ENCODE measurements around the gene ST14.
A peak's percentile ranks its signal among the peaks of the same experiment; 100 is the strongest.

Gene ST14

DNA sequence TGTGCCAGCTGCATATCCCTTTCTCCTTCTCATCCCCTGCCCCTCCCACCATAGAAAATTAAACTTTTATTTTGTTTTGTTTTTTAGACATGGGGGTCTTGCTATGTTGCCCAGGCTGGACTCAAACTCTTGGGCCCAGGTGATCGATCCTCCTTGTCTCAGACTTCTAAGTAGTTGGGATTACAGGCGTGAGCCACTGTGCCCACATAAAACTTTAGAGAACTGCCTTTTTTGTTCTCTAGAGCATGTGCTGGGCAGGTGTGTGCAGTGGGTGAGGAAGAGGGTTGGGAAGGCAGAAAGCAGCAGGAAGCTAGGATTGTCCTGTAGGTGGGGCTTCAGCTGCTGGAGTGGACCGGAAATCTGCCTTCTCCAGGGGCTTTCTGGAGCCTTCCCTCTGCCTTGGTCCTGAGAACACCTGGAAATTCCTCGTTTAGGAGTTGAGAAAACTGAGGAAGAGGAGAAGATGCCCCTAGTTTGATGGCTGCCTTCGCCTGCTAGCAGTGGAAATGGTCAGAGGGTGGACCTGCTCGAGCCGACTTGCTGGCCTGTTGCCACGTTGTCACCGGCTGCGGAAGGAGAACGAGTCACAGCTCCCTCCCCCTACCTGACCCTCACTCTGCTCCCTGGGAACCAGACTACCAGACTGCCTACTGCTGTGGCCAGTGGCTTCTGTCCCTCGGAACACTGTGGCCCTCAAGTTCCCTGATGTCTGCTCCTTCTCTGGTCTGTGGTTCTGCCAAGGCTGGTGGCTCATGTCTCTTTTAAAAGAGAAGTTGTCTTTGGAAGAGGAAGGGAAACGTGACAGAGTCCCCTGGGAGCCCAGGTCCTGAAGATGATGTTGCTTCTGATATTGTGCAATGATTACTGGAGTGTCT is 4.0 kb downstream of the ST14 start:
- Histone ChIP-seq H2BK5ac (ENCODE audit: low read depth, low read length, poor library complexity, severe bottlenecking) (no peak overlapping the region), H3K36me3 (ENCODE audit: control insufficient read depth in 1 of 2, insufficient read depth in 2 of 2, low read depth in 1 of 2, low read length in 2 of 2) (no peaks in the 10 kb centered on the region), H2BK12ac (ENCODE audit: low read length in 2 of 2) (no peak overlapping the region), H3K14ac (ENCODE audit: low read length in 2 of 2) (no peak overlapping the region), H2BK120ac (ENCODE audit: low read depth, low read length) (no peak overlapping the region), H3K79me1 (replicated peaks; ENCODE audit: low read length, poor library complexity, severe bottlenecking) (no peaks in the 10 kb centered on the region), H3K23ac (ENCODE audit: low read length in 2 of 2) (no peak overlapping the region), H3K4me2 (ENCODE audit: low read length, poor library complexity, severe bottlenecking) (no peak overlapping the region), H3K4ac (ENCODE audit: low read depth in 1 of 2, low read length in 2 of 2) (no peak overlapping the region), H3K18ac (ENCODE audit: low read depth in 1 of 2, low read length in 2 of 2) (no peak overlapping the region), H2AK5ac (ENCODE audit: low read length, severe bottlenecking) (no peak overlapping the region), H2BK15ac (ENCODE audit: low read depth, poor library complexity, severe bottlenecking) (no peak overlapping the region), H3K27ac (ENCODE audit: low read length, poor library complexity, severe bottlenecking) (no peak overlapping the region), H3K27me3 (ENCODE audit: control insufficient read depth in 1 of 2, insufficient read depth in 1 of 2, low read length in 2 of 2) (peaks cover 40 to 43% of the 10 kb centered on the region in 2 experiments), H3K9ac (ENCODE audit: low read length) (no peak overlapping the region), H4K8ac (ENCODE audit: low read length) (no peak overlapping the region), H3K4me1 (ENCODE audit: control insufficient read depth, insufficient read depth, low read depth, low read length) (peaks cover 26% of the 10 kb centered on the region), H3K4me3 (ENCODE audit: insufficient read depth in 1 of 2, low read depth in 1 of 2, low read length in 2 of 2) (no peak overlapping the region), H3K9me3 (ENCODE audit: control insufficient read depth, low read length) (no peaks in the 10 kb centered on the region), H4K91ac (ENCODE audit: low read length) (no peak overlapping the region), H2AFZ (ENCODE audit: low read depth, low read length) (no peak overlapping the region)
- DNase-seq = no peak
- 63% methylated on average over 11 of the region's 13 CpGs for WGBS

DNA sequence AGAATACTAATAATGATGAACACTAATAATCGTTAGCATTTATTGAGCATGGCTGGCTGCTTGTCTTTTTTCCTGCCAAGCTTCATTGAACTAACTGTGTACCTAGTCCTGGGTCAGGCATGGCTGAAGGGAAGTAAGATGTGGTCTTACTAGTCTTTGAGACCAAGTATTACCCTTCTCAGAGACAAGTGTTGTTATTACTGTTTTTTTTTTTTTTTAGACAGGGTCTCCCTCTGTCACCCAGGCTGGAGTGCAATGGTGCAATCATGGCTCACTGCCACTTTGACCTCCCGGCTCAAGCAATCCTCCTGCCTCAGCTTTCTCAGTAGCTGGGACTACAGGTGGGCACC is 4.6 kb downstream of the ST14 start:
- H3K36me3 ChIP-seq (ENCODE audit: control insufficient read depth in 1 of 2, insufficient read depth in 2 of 2, low read depth in 1 of 2, low read length in 2 of 2) = no peaks in the 10 kb centered on the region
- H3K14ac ChIP-seq (ENCODE audit: low read length in 2 of 2) = no peak overlapping the region
- H3K27me3 ChIP-seq (ENCODE audit: control insufficient read depth in 1 of 2, insufficient read depth in 1 of 2, low read length in 2 of 2) = peaks cover 34 to 37% of the 10 kb centered on the region in 2 experiments
- no peak overlapping the region for H4K91ac ChIP-seq (ENCODE audit: low read length)
- no peak overlapping the region for H3K9ac ChIP-seq (ENCODE audit: low read length)
- H2BK12ac ChIP-seq (ENCODE audit: low read length in 2 of 2) = no peak overlapping the region
- no peak overlapping the region for H3K4me2 ChIP-seq (ENCODE audit: low read length, poor library complexity, severe bottlenecking)
- H3K4me1 ChIP-seq (ENCODE audit: control insufficient read depth, insufficient read depth, low read depth, low read length) = peaks cover 25% of the 10 kb centered on the region
- H3K4me3 ChIP-seq (ENCODE audit: insufficient read depth in 1 of 2, low read depth in 1 of 2, low read length in 2 of 2) = no peak overlapping the region
- H3K23ac ChIP-seq (ENCODE audit: low read length in 2 of 2) = no peak overlapping the region
- DNase-seq = no peak
- H4K8ac ChIP-seq (ENCODE audit: low read length) = no peak overlapping the region
- no peak overlapping the region for H2BK120ac ChIP-seq (ENCODE audit: low read depth, low read length)
- no peak overlapping the region for H2BK15ac ChIP-seq (ENCODE audit: low read depth, poor library complexity, severe bottlenecking)
- H2BK5ac ChIP-seq (ENCODE audit: low read depth, low read length, poor library complexity, severe bottlenecking) = no peak overlapping the region
- H3K79me1 ChIP-seq (replicated peaks; ENCODE audit: low read length, poor library complexity, severe bottlenecking) = no peaks in the 10 kb centered on the region
- no peak overlapping the region for H3K27ac ChIP-seq (ENCODE audit: low read length, poor library complexity, severe bottlenecking)
- WGBS = 98% methylated on average over 2 of the region's 2 CpGs
- no peak overlapping the region for H3K4ac ChIP-seq (ENCODE audit: low read depth in 1 of 2, low read length in 2 of 2)
- no peaks in the 10 kb centered on the region for H3K9me3 ChIP-seq (ENCODE audit: control insufficient read depth, low read length)
- no peak overlapping the region for H2AFZ ChIP-seq (ENCODE audit: low read depth, low read length)
- H3K18ac ChIP-seq (ENCODE audit: low read depth in 1 of 2, low read length in 2 of 2) = no peak overlapping the region
- no peak overlapping the region for H2AK5ac ChIP-seq (ENCODE audit: low read length, severe bottlenecking)

DNA sequence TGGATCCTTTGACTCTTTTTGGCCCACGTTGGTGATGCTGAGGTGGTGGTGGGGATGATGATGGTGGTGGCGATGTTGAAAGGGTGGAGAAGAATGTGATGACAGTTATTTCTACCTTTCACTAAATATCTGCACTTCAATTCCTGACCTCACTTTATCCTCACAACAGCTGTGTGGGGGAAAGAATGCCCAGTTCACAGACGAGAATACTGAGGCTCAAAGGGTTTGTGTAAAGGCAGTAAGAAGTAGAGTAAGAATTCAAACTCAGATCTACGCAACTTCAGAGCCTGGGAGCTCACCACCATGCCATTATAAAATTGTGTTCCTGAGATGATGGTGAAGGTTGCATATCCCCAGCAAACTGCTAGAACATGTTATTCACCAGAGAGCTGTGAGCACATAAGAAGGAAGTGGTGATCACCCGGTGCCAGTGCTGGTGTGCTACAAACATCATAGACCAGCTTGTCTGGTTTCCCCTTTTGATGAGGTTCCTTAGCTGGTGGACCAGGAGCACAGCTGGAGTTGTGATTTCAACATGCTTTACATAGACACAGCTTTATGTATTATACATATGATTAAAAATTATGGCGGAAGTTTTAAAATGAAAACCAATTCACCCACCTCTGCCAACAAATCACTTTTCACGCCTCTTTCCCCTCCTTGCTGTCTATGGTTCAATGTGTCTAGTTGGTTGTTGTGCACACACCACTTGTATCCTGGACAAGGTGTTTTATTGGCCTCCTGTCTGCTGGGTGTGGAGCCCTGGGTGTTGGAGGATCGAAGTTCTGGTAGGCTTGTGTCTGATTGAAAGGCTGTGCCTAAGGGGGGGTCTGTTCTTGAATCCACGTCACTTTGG is 6.2 kb downstream of the ST14 start:
- no peak overlapping the region for H3K27ac ChIP-seq (ENCODE audit: low read length, poor library complexity, severe bottlenecking)
- peaks cover 15% of the 10 kb centered on the region for H3K4me1 ChIP-seq (ENCODE audit: control insufficient read depth, insufficient read depth, low read depth, low read length)
- no peak overlapping the region for H3K4me2 ChIP-seq (ENCODE audit: low read length, poor library complexity, severe bottlenecking)
- no peaks in the 10 kb centered on the region for H3K79me1 ChIP-seq (replicated peaks; ENCODE audit: low read length, poor library complexity, severe bottlenecking)
- no peak overlapping the region for H3K4ac ChIP-seq (ENCODE audit: low read depth in 1 of 2, low read length in 2 of 2)
- no peak overlapping the region for H3K9ac ChIP-seq (ENCODE audit: low read length)
- peaks cover 24 to 25% of the 10 kb centered on the region in 2 experiments for H3K27me3 ChIP-seq (ENCODE audit: control insufficient read depth in 1 of 2, insufficient read depth in 1 of 2, low read length in 2 of 2)
- no peak overlapping the region for H2AK5ac ChIP-seq (ENCODE audit: low read length, severe bottlenecking)
- H2BK5ac ChIP-seq (ENCODE audit: low read depth, low read length, poor library complexity, severe bottlenecking) = no peak overlapping the region
- no peak overlapping the region for H3K14ac ChIP-seq (ENCODE audit: low read length in 2 of 2)
- H3K4me3 ChIP-seq (ENCODE audit: insufficient read depth in 1 of 2, low read depth in 1 of 2, low read length in 2 of 2) = no peak overlapping the region
- no peak overlapping the region for H4K8ac ChIP-seq (ENCODE audit: low read length)
- H2BK15ac ChIP-seq (ENCODE audit: low read depth, poor library complexity, severe bottlenecking) = no peak overlapping the region
- no peak overlapping the region for H2BK12ac ChIP-seq (ENCODE audit: low read length in 2 of 2)
- no peaks in the 10 kb centered on the region for H3K36me3 ChIP-seq (ENCODE audit: control insufficient read depth in 1 of 2, insufficient read depth in 2 of 2, low read depth in 1 of 2, low read length in 2 of 2)
- no peaks in the 10 kb centered on the region for H3K9me3 ChIP-seq (ENCODE audit: control insufficient read depth, low read length)
- DNase-seq = no peak
- no peak overlapping the region for H2BK120ac ChIP-seq (ENCODE audit: low read depth, low read length)
- H3K23ac ChIP-seq (ENCODE audit: low read length in 2 of 2) = no peak overlapping the region
- no peak overlapping the region for H2AFZ ChIP-seq (ENCODE audit: low read depth, low read length)
- H4K91ac ChIP-seq (ENCODE audit: low read length) = no peak overlapping the region
- H3K18ac ChIP-seq (ENCODE audit: low read depth in 1 of 2, low read length in 2 of 2) = no peak overlapping the region
- WGBS = 71% methylated on average over 7 of the region's 9 CpGs

GRCh38 chr11:130166457-130166784 is 6.8 kb downstream of the ST14 start:
- H4K8ac ChIP-seq (ENCODE audit: low read length) = no peak overlapping the region
- no peak overlapping the region for H3K4me3 ChIP-seq (ENCODE audit: insufficient read depth in 1 of 2, low read depth in 1 of 2, low read length in 2 of 2)
- no peak overlapping the region for H2BK15ac ChIP-seq (ENCODE audit: low read depth, poor library complexity, severe bottlenecking)
- DNase-seq = peak; percentile 90
- H2AK5ac ChIP-seq (ENCODE audit: low read length, severe bottlenecking) = no peak overlapping the region
- WGBS = 6% methylated on average over 4 of the region's 4 CpGs
- no peaks in the 10 kb centered on the region for H3K9me3 ChIP-seq (ENCODE audit: control insufficient read depth, low read length)
- H2BK120ac ChIP-seq (ENCODE audit: low read depth, low read length) = no peak overlapping the region
- H3K9ac ChIP-seq (ENCODE audit: low read length) = peak overlapping the region; percentile 32
- no peaks in the 10 kb centered on the region for H3K79me1 ChIP-seq (replicated peaks; ENCODE audit: low read length, poor library complexity, severe bottlenecking)
- no peak overlapping the region for H3K4ac ChIP-seq (ENCODE audit: low read depth in 1 of 2, low read length in 2 of 2)
- no peak overlapping the region for H4K91ac ChIP-seq (ENCODE audit: low read length)
- no peak overlapping the region for H2AFZ ChIP-seq (ENCODE audit: low read depth, low read length)
- no peak overlapping the region for H2BK5ac ChIP-seq (ENCODE audit: low read depth, low read length, poor library complexity, severe bottlenecking)
- no peak overlapping the region for H3K14ac ChIP-seq (ENCODE audit: low read length in 2 of 2)
- H3K27me3 ChIP-seq (ENCODE audit: control insufficient read depth in 1 of 2, insufficient read depth in 1 of 2, low read length in 2 of 2) = peaks cover 18 to 19% of the 10 kb centered on the region in 2 experiments
- H3K18ac ChIP-seq (ENCODE audit: low read depth in 1 of 2, low read length in 2 of 2) = no peak overlapping the region
- no peak overlapping the region for H3K27ac ChIP-seq (ENCODE audit: low read length, poor library complexity, severe bottlenecking)
- H3K36me3 ChIP-seq (ENCODE audit: control insufficient read depth in 1 of 2, insufficient read depth in 2 of 2, low read depth in 1 of 2, low read length in 2 of 2) = no peaks in the 10 kb centered on the region
- H3K23ac ChIP-seq (ENCODE audit: low read length in 2 of 2) = no peak overlapping the region
- peaks cover 15% of the 10 kb centered on the region for H3K4me1 ChIP-seq (ENCODE audit: control insufficient read depth, insufficient read depth, low read depth, low read length)
- no peak overlapping the region for H3K4me2 ChIP-seq (ENCODE audit: low read length, poor library complexity, severe bottlenecking)
- H2BK12ac ChIP-seq (ENCODE audit: low read length in 2 of 2) = no peak overlapping the region

Data from mesenchymal stem cell (in vitro differentiated cells and primary cell).